LNCaP clone FGC (cell line): ENCODE results near the gene ZBTB1.
A peak's percentile ranks its signal among the peaks of the same experiment; 100 is the strongest.

Source experiments
- DNase-seq: peaks from one replicate; pipeline ENCODE4 v3.0.0-alpha.2; 2011; ENCODE audit warnings: low read depth
- H3K4me3 ChIP-seq: 2 replicates; pipeline ENCODE4 v1.5.1; 2011; ENCODE audit warnings: mild to moderate bottlenecking, low read depth, low read length, control low read depth
- TF ChIP-seq, protein P1 (sequence below): IDR thresholded peaks from 2 replicates; pipeline ENCODE4 v1.5.1; 2012; ENCODE audit warnings: mild to moderate bottlenecking; ENCODE audit not compliant: control insufficient read depth, insufficient read depth; ENCODE audit errors: extremely low read depth

Gene ZBTB1

GRCh38 chr14:64504310-64504896 is at the start of gene ZBTB1:
Gene ZBTB1 (plus strand): TSS chr14:64504770. CDS start chr14:64521505, 16,735 bp downstream.
- peak within 1 kb of the TSS; percentile 75 for H3K4me3 ChIP-seq
- TF ChIP-seq, protein P1, sequence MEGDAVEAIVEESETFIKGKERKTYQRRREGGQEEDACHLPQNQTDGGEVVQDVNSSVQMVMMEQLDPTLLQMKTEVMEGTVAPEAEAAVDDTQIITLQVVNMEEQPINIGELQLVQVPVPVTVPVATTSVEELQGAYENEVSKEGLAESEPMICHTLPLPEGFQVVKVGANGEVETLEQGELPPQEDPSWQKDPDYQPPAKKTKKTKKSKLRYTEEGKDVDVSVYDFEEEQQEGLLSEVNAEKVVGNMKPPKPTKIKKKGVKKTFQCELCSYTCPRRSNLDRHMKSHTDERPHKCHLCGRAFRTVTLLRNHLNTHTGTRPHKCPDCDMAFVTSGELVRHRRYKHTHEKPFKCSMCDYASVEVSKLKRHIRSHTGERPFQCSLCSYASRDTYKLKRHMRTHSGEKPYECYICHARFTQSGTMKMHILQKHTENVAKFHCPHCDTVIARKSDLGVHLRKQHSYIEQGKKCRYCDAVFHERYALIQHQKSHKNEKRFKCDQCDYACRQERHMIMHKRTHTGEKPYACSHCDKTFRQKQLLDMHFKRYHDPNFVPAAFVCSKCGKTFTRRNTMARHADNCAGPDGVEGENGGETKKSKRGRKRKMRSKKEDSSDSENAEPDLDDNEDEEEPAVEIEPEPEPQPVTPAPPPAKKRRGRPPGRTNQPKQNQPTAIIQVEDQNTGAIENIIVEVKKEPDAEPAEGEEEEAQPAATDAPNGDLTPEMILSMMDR = no peak
- DNase-seq = peak; percentile 51

DNA sequence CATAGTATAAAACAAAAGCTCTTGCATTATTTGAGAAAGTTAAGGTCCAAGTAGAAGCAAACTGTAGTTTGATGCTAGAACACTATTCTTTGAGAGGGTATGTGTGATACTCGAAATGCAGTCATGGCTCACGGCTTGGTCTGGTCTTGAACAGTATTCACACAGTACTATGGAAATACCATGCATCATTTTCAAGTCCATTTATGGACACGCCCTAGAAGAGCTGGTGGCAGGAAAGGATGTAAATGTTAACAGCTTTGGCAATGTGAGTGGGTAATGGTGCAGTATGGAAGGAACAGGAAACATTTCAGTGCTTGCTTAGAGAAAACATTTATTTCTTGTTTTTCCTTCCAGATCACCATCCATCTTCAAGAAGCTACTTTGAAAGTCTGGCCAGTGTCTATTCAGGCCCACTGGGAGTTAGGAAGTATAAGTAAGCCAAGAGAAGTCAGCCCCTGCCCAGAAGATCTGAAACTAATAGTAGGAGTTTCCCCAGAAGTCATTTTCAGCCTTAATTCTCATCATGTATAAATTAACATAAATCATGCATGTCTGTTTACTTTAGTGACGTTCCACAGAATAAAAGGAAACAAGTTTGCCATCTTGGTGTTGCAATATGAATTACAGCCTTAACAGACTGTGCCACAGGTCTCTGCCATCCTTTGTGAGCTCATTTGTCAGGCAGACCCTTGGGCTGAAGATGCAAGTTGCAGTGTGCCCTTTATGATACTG is 45.0 kb upstream of the ZBTB1 start:
- no peak overlapping the region for H3K4me3 ChIP-seq
- TF ChIP-seq, protein P1 = no peak

GRCh38 chr14:64461221-64461620 is 43.3 kb upstream of the ZBTB1 start:
- DNase-seq = no peak
- H3K4me3 ChIP-seq = no peak overlapping the region
- TF ChIP-seq, protein P1 = no peak

More for the DNA sequence above, 45.0 kb upstream of the ZBTB1 start:
- DNase-seq = no peak

DNA sequence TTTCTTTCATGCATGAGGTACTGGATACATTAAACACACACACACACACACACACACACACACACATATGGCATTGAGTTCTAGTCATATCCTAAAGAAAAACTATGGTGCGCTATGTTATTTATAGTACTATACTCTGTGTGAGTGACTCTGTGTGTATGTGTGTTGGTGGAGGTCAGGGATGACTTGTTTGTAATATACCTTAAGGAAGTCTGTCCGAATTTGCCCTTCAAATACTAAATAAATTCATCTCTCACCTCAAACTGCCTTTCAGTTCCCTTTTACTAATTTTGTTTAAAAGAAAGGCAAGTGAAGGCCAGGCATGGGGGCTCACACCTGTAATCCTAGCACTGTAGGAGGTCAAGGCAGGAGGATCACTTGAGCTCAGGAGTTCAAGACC is 41.4 kb upstream of the ZBTB1 start:
- TF ChIP-seq, protein P1 = no peak
- DNase-seq = no peak
- no peak overlapping the region for H3K4me3 ChIP-seq

DNA sequence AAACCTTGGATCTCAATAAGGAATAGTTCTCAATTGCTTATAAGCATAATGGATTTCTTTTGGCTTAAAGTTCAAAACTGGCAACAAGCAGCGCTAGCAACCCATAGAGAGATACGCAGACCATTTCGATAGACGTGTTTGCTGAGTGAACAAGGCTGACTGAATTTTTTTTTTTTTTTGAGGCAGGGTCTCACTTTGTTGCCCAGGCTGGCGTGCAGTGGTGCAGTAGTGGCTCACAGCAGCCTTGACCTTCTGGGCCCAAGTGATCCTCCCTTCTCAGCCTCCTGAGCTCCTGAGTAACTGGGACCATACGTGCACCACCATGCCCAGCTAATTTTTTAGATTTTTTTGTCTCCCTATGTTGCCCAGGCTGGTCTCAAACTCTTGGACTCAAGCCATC is 40.7 kb upstream of the ZBTB1 start:
- no peak overlapping the region for H3K4me3 ChIP-seq
- TF ChIP-seq, protein P1 = no peak
- DNase-seq = no peak

DNA sequence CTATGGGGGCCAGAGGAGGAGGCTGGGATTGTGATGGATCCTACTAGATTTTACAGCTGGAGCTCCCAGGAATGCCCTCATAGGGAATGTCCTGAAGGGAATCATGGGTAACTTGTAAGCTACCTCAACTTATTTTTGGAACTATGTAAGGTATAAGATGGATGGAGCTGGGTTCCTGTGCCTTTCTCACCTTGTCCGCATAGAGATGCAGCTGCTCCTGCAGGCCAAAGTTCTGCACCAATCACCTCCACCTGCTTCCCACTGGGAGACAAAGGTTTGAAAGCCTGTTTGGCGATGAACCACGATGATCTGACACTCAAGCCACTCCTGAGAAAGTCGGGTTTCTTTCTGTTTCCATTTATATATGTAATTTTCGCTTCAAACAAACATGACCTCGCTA is 39.9 kb upstream of the ZBTB1 start:
- TF ChIP-seq, protein P1 = no peak
- H3K4me3 ChIP-seq = peak overlapping the region; percentile 61
- no peak for DNase-seq
